SKM-1 (cell line): ENCODE measurements around the gene ADCYAP1R1.

Experiments
- DNase-seq: peaks from one replicate; lab custom pipeline; 2025; ENCODE audit not compliant: unreplicated experiment; lab: John Stamatoyannopoulos, UW

ADCYAP1R1 gene

DNA sequence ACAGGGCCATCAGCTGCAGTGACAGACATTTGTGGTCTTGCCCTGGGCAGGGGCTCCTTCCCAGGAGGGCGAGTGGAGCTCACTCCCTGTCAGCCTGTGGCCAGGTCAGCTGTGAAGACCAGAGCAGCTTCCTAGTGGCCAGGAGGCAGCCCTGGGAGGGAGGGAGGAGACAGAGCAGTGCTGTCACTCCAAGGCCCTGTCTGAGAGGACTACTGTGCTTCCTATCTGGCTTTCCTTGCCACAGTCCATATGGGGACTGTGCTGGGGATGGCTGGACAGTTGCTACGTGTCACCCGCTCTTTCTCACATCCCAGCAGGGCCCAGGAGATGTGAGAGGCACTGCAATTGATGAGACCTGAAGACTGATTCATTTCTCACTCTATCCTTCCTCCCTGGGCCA lies 15.2 kb upstream of the ADCYAP1R1 start:
- no peak for DNase-seq

DNA sequence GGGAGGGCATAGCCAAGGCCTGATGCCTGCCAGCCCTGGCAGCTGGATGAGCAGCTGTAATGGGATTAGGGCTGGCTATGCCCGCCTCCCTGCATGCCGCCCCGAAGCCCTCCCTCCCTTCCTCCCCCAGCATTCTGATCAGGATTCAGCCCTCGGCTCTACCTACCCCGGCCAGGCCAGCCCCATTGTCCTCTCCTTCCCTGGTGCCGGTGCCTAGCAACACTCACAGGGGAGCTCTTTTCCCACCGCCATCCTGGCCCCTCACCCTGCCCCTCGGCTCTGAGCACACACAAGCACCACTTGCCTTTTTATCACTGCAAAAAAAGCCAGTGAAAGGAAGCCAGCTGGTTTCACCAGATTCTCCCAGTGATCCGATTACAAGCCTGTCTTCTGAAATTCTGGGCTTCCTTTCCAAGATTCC lies 9.0 kb upstream of the ADCYAP1R1 start:
- DNase-seq, result no peak

DNA sequence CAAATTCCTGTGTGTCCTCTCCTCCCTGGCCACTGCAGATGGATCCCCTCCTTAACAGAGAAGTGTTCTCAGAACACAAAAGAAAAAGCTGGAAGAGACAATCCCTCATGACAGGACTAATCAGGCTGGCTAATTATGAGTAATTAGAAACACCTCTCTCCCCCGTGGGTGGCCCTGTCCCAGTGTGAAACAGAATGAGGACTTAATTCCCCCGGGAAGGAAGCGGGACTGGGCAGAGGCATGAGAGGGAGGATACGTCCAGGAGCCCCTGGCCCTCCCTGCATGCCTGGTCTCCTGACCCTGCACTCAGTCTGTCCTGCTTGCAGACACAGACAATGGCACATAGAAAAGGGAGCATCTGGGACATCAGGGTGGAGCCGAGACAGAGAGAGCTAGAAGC lies 7.6 kb upstream of the ADCYAP1R1 start:
- DNase-seq, result no peak

DNA sequence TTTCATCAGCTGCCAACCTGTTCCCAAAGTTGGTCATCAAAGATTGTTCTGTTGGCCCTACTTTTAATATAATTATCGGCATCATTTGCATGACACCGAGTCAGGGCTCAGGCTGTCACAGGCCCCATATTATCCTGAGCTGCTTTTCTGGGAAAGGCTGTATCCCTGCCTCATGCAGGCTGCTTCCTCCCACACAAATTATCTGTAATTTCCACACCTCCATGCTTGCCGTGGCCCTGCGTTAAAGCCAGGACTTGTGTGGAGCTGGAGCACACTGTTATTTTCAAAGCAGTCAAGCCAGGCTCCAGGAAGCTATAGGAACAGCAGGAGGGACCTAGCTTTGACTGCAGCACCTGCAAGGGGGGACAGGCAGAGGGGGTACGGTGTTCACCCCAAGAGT lies 5.4 kb upstream of the ADCYAP1R1 start:
- DNase-seq, result no peak

DNA sequence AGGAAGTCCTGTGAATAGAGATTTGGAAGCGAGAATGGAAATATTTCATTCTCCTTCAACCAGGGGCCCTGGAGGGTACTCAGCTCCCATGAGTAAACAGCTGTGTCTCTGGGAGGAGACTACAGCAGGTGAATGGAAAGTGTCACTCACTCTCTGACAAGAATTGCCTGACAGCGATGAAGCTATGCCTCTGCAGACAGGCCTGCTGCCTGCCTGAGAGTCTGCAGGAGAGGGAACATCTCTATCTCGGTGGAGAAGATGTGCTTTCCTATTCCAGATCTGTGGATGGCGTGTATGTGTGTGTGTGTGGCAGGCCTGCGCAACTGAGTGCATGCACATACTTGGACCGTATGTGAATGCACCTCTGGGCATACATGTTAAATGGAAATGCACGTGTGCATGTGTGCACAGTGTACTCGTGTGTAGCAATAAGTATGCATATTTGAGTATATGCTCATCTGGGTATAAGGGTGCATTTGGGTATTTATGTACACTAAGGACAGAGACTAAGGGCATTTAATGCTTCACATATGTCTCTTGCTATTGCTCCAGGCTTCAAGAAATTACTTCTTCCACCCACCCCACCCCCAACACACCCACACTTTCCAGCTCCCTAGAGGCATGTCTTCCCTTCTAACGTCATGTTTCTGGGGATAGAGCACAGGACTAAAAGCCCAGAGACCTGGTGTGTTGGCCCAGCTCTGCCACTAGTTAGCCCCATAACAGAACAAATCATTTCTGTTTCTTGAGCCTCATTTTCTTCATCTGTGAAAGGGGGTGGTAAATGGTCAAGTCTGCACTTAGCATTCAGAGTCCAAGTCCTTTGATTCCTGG lies 4.6 kb upstream of the ADCYAP1R1 start:
- DNase-seq, result no peak

DNA sequence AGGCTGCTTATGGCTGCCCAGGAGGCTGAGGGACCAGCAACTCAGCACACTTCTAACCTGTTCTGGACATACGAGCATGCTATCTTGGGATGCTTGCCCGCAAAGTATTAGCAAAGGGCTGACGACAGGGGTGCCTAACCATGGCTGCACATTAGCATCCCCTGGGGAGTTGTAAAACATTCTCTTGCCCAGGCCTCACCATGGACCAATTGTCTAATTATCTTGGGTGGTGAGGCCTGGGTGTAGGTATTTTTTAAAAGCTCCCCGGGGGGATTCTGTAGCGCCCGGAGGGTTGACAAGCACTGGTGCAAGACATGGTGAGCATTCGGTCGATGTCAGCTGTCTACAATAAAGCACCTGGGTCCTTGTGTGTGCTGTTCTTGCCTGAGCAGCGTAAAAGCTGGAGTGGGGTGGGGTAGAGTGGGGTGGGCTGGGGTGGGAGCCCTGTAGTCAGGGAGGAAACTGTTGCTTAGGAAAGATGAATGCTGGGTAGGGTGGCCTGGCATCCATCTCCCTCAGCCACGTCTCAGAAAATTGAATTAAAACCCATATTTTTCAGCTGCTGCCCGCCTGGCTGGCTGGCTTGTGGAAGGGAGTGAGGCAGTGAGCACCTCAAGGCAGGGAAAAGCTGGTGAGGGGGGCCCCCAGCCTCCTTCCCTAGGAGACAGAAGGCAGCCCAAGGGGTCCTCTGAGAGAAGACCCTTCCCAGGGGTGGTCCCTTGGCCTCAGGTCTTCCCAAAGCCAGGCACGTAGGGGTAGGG lies 2.9 kb upstream of the ADCYAP1R1 start:
- DNase-seq, result no peak

DNA sequence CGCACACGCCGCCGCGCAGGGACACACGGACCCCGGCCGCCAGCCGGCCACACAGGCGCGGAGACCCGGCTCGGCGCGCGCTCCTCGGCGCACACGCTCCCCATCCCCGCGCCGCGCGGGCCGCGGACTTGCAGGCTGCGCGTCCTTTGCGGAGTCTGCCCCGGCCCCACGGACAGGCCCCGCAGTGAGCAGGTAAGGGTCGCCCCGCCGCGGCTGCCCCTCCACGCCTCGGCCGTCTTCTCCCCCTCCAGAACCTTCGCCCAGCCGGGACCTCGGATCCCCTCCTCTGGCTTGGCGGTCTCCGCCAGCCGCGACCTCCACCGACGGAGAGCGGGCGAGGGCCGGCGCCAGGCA lies 356 bp downstream of the ADCYAP1R1 start:
- no peak for DNase-seq

DNA sequence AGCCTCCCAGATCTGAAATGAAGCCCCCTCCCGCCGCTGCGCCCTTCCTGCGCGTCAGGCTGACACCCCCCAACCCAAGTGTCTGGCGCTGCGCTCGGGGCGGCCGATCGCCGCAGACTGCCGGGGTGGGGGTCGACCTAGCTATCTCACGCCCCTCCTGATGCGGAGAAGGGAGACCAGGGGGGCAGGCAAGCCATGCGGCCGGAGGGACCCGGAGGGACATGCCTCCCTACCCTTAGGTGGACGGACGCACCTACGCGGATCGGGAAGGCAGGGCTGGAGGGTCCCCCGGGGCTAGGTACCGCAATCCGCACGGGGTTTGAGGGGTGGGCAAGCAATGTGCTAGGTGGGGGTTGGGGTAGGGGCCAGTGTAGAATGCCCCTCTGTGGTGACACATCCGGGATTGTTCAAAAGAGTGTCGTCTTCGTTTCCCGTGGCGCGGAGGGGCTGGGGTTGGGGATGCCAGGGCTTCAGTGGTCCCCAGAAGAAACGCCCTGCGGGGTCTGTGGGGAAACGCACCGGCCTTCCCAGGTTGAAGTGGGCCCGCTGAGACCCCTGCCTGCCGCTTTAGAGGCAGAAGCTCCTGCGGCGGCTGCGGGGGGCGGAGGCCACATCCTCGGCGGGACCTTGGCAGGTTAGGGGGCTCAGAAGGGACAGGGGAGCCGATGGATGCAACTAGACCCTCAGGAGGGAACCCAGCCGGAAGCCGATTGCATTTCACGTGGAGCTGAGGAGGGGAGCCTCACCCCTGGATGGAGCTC lies 913 bp downstream of the ADCYAP1R1 start:
- no peak for DNase-seq

DNA sequence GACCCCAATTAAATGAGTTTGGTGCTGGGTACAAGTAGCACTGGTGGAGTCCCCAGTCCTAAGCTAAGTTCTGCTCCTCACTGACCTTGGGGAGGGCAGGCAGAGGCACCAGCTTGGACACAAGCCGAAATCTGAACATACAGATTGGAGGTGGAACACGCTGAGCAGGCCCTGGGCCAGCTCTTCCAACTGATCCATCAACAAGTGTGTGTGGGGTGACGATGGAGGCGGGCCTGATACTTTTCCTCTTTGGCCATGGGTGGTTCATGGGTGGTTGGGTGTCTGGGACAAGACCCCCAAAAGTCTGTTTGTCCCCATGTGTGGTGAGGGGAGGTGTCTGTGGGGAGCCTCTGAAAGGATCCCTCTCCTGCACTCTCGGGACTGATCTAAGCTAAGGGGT lies 1.9 kb downstream of the ADCYAP1R1 start:
- DNase-seq, result no peak

DNA sequence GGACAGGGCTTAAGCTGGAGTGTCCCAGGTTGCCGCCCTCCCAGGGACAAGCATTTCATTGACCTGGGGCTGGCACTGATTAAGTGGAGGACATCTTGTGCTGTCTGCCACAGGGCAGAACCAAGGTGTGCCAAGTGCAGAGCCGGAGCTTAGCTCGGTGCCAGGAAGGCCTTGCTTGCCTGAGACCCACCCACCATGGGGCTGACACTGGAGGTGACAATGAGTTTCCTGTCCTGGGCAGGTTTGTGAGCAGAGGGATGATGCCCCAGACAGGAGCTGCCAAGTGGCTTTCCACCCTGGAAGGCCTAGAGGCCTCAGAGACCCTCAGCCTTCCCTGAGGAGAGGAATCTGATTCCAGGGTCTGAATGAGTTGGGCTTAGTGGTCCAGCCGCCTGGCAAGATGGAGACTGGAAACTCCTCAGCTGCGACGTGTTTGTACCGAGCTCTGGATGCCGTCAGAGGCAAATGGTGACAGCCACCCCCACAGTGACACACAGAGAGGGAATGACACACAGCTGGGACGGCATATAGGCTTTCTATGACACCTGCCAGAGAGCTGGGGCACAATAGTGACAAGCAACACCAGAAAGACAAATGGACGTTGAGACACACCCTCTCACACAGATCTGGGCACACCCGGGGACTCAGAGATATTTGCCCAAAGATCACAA lies 2.6 kb downstream of the ADCYAP1R1 start:
- DNase-seq, result no peak

DNA sequence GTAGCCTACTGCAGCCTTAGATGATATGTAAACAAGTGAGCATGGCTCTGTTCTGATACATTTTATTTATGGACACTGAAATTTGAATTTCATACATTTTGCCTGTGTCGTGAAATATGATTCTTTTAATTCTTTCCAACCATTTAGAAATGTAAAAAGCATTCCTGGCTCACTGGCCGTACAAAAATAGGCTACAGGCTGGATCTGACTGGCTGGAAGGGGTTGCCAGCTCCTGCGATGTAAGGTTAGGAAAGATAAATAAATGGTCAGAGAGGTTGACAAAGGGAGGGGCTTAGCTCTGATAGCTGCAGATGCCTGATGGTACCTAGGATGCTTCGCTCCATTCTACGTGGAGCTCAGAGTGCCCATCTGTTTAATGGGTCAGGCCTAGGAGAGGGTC lies 3.4 kb downstream of the ADCYAP1R1 start:
- no peak for DNase-seq

DNA sequence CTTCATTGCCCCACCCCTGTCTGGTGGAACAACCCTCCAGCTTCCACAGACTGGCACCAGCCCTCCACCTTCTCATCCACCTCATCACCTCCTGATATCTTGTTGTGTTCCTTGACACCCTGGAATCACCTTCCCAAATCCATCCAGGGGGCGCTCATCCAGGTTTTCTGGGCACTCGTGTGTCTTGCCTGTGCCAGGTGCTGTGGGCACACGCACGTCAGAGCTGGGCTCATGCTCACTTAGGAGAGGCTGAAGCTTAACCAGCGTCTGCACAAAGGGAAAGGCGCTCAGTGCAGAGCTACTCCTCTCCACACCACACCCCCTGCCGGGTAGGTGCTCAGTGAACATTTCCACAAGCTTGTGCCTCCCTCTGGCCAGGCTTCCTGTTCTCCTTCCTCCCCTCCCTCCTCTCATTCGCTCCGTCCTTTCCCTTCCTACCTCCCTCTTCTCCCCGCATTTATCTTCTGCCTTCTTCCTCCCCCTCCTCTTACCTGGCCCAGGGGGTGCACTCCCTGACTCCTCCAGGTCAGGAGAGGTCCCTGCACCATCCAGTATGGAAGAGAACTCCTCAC lies 4.8 kb downstream of the ADCYAP1R1 start:
- DNase-seq, result no peak

DNA sequence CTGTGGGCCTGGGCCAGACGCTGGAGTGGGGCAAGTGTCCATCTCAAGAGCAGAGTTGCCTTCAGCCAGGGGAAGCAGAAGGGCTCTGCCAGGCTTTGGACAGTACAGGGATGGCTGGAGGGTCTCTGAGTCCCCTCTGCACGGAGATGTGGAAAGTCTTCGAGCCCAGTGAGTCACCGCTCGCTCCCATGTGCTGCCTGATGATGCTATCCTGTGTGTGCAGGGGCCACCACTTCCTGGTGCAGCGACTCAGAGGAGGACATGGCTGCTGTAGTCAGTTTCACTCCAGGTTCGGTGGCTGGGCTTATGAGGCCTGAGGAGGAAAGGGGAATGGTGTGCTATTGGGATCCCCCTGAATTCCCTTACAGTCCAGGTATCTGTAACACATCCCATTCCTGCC lies 6.0 kb downstream of the ADCYAP1R1 start:
- DNase-seq, result no peak

DNA sequence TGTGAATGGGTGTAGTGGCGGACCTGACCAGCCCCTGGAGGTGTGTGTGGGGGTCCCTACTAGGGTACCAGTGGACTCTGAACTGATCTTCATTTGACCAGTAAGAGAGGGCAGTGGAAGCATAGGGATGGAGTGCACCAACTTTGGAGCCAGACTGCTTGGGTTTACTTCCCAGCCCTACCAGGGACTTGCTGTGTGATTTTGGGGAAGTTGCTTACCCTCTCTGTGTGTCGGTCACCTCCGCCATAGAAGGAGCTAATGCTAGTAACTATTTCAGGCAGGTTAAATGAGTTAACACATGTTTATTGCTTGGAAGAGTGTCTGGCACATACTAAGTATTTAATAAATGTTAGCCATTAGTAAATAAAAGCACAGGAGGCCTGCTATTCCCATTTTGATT lies 6.6 kb downstream of the ADCYAP1R1 start:
- DNase-seq, result no peak

DNA sequence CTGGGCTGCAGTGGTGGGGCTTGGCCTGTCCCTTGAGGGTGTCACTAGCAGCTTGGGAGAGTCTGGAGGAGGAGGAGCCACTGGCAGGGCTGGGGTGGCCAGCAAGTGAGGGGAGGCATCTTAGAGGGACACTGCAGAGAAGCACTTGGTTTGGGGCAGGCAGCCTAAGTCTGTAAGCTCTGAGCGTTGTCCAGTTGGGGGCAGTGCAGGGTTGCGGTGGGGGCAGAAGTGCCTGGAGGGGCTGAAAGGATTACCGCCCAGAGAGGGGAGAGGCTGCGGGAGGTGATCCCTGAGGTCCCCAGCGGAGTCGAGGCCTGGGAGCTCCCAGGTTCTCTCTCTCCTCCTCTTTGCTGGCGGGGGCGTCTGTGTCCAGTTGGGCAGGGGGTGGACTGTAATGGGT lies 7.4 kb downstream of the ADCYAP1R1 start:
- DNase-seq, result no peak

DNA sequence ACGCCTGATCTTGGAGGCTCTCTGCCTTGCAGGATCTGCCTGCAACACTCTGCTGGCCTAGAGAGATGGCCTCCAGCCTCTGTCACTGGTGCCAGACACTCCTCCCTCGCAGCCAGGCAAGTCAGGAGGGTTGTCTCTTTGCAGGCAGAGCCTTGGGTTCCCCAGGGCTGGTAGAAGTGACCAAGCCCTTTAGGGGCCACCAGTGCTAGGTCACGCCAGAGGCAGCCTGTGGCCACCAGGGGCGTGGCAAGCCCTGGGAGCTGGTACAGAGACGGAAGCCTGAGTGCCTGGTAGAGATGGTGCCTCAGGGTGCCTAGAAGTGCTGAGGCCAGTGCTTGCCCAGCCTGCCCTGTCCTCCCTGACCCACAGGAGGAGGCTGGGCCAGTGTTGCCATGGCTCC lies 9.1 kb downstream of the ADCYAP1R1 start:
- DNase-seq, result no peak

DNA sequence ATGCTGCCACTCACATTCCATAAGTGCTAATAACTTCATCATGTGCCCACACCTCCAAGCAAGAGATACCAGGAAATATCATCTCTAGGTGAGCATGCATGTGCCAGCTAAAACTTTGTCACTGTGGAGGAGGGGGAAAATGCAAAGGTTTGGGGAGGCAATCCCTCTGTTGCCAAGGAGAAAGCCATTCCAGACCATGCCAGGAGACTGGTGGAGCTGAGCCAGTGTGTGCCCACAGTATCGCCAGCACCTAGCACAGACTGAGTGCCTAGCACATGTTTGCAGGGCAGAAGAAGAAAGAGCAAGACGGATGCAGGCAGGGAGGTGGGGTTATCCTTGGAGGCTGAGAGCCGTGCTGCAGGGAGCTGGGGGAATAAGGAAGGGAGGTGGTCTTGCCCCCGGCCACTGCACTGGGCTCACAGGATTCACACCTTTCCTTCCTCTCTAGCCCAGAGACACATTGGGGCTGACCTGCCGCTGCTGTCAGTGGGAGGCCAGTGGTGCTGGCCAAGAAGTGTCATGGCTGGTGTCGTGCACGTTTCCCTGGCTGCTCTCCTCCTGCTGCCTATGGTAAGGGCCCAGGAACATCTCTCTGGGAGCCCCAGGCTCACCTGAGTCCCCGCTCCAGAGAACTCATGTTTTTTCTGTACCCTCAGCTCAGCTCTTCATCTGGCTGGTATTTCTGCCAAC lies 10.8 kb downstream of the ADCYAP1R1 start:
- no peak for DNase-seq

DNA sequence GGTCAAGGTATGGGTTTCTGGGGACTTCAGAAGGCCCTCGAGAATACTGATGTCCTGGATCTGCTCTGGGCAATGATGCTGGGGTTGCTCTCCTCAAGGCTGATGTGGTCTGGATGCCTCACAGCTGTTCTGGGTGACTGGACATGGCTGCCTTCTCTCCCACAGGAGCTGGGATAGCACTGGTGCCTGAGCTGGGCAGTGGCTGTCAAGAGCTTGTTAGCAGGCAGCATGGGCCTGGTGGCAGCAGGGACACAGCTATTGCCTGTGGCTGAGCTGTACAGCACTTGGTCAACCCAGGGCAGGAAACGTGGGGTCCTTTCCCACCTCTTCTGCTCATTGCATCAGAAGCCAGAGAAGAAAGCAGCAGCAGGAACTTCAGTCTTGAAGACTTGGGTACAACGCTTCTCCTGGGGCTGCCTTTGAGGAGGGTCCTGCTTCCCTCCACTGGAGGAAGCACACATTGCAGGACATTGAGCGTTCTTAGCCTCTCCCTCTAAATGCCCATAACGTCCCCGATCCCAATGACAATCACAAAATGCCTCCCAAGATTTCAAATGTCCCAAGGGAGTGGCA lies 13.0 kb downstream of the ADCYAP1R1 start:
- DNase-seq, result no peak

DNA sequence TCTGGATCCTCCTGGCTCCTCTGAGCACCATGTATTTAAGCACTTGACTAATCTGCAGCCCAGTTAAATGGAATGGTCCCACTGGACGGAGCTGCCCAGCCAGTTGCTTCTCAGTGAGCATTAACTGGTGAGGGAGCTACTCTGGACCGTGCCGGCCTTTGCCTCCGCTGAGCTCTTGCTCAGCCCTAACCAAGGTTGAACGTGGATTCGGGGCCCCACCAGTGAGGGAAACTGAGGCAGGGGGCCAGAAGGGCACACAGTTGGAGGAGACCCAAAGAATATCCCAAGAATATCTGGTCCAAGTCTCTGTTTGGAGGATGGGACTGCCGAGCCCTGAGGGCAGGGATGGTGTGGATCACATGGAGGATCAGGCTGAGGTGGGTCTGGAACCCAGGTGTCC lies 13.7 kb downstream of the ADCYAP1R1 start:
- no peak for DNase-seq

DNA sequence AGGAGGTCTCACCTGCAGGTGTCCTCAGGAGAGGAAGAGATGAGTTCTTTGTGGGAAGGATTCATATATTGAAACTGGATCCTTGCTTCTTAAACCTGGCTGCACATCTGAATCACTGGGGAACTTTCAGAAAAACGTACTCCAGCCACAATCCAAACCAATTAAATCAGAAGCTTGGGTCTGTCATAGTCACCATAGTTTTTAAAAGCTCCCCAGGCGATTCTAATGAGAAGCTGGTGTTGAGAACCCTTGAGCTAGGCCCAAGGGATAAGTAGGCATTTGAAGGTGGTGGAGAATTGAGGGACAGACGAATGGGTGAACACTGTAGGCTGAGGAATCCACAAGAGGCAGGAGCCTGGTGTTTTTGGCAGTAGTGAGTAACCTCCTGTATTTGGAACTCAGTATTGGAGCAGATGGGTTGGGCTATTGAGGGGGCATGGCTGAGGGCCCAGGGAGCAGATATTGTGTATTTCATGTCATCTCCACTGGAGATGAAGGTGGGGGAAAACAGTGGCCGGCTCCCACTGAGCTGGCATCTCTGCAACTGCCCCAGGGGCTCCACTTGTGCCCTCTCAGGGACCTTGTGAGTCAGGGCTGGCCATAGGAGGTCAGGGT lies 14.5 kb downstream of the ADCYAP1R1 start:
- no peak for DNase-seq
